Measurements from ENCODE around the gene NOC2L. TPM values are rescaled to one million over a fixed set of nuclear protein-coding genes. Genes with fewer than 3 reads are reported as not detected.
"Not testable (repeated sequence)": the region's sequence is repeated elsewhere in the genome, so short reads cannot be mapped to it uniquely, and the experiment has no call there.

The NOC2L gene
- total RNA-seq, 1 donor from 2014 or later = 50.6 TPM

DNA sequence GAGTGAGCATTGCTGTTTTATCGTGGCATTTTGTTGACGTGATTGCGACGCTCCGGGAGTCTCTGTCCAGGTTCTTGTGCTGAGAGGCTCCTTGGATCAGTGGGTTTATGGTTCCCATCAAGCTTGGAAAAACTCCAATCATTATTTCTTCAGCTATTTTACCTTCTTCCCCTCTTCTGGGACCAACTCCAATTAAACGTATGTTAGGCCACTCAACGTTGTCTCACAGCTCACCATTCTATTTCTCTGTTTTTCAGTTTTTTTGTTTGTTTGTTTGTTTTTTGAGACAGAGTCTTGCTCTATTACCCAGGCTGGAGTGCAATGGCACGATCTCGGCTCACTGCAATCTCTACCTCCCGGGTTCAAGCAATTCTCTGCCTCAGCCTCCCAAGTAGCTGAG is 32.8 kb upstream of the NOC2L start:
- TF ChIP-seq, protein P1, sequence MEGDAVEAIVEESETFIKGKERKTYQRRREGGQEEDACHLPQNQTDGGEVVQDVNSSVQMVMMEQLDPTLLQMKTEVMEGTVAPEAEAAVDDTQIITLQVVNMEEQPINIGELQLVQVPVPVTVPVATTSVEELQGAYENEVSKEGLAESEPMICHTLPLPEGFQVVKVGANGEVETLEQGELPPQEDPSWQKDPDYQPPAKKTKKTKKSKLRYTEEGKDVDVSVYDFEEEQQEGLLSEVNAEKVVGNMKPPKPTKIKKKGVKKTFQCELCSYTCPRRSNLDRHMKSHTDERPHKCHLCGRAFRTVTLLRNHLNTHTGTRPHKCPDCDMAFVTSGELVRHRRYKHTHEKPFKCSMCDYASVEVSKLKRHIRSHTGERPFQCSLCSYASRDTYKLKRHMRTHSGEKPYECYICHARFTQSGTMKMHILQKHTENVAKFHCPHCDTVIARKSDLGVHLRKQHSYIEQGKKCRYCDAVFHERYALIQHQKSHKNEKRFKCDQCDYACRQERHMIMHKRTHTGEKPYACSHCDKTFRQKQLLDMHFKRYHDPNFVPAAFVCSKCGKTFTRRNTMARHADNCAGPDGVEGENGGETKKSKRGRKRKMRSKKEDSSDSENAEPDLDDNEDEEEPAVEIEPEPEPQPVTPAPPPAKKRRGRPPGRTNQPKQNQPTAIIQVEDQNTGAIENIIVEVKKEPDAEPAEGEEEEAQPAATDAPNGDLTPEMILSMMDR (IDR thresholded peaks at IDR 0.05) = no peak

DNA sequence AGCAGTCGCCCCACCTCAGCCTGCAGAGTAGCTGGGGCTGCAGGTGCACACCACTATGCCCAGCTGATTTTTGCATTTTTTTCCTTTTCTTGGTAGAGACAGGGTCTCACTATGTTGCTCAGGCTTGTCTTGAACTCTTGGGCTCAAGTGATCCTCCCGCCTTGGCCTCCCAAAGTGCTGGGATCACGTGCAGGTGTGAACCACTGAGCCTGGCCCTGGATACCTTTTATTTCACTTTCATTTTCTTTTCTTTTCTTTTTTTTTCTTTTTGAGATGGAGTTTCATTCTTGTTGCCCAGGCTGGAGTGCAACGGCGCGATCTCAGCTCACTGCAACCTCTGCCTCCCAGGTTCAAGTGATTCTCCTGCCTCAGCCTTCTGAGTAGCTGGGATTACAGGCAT is 32.2 kb upstream of the NOC2L start:
- Mint-ChIP-seq H3K36me3 (ENCODE audit: low read depth) (peaks cover 15% of the 10 kb centered on the region), H3K9me3 (ENCODE audit: low read depth) (peaks cover 17% of the 10 kb centered on the region)
- H3K27me3 Mint-ChIP-seq (ENCODE audit: low read depth); DNase-seq (ENCODE audit: low spot score); H3K4me3 Mint-ChIP-seq (ENCODE audit: unreplicated experiment); H3K27ac Mint-ChIP-seq (ENCODE audit: unreplicated experiment); H3K4me1 Mint-ChIP-seq (ENCODE audit: low read depth): not testable (repeated sequence)

More for the DNA sequence above, 32.8 kb upstream of the NOC2L start:
- peaks cover 4% of the 10 kb centered on the region for H3K4me1 Mint-ChIP-seq (ENCODE audit: low read depth)
- peaks cover 17% of the 10 kb centered on the region for H3K9me3 Mint-ChIP-seq (ENCODE audit: low read depth)
- peaks cover 15% of the 10 kb centered on the region for H3K36me3 Mint-ChIP-seq (ENCODE audit: low read depth)
- no peak overlapping the region for H3K27ac Mint-ChIP-seq (ENCODE audit: unreplicated experiment)
- H3K27me3 Mint-ChIP-seq (ENCODE audit: low read depth) = no peaks in the 10 kb centered on the region
- no peak for DNase-seq (ENCODE audit: low spot score)
- no peak overlapping the region for H3K4me3 Mint-ChIP-seq (ENCODE audit: unreplicated experiment)

DNA sequence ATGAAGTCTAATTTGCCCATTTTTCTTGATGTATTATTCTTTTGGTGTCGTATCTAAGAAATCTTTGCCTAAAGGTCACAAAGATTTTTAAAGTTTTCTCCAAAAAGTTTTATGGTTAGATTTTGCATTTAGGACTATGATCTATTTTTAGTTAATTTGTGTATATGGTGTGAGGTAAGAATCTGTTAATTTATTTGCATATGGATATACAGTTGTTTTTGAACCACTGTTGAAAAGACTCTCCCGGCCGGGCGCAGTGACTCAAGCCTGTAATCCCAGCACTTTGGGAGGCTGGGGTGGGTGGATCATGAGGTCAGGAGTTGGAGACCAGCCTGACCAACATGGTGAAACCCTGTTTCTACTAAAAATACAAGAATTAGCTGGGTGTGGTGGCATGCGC is 29.0 kb upstream of the NOC2L start:
- Mint-ChIP-seq H3K9me3 (ENCODE audit: low read depth) (peaks cover 17% of the 10 kb centered on the region), H3K36me3 (ENCODE audit: low read depth) (peaks cover 15% of the 10 kb centered on the region)
- H3K27ac Mint-ChIP-seq (ENCODE audit: unreplicated experiment); H3K4me3 Mint-ChIP-seq (ENCODE audit: unreplicated experiment); H3K27me3 Mint-ChIP-seq (ENCODE audit: low read depth); DNase-seq (ENCODE audit: low spot score); H3K4me1 Mint-ChIP-seq (ENCODE audit: low read depth): not testable (repeated sequence)

DNA sequence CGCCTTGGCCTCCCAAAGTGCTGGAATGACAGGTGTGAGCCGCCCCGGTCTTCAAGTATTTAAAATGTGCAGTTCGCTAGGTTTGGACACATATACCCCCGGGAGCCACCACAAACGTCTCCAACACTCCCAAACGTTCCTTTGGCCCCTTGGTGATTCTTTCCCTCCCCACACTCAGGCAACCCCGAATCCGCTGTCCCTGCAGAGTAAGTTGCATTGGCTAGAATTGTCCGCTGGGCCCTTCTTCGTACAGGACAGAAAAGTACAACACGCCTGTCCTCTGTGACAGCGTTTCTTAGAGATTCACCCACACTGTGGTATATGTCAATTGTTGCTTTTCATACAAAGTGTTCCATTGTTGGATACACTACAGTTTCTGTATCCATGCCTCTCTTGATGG is 26.1 kb upstream of the NOC2L start:
- Mint-ChIP-seq H3K27ac (ENCODE audit: unreplicated experiment) (no peak overlapping the region), H3K4me1 (ENCODE audit: low read depth) (no peaks in the 10 kb centered on the region), H3K9me3 (ENCODE audit: low read depth) (peaks cover 6% of the 10 kb centered on the region), H3K4me3 (ENCODE audit: unreplicated experiment) (no peak overlapping the region), H3K36me3 (ENCODE audit: low read depth) (peaks cover 5% of the 10 kb centered on the region), H3K27me3 (ENCODE audit: low read depth) (peaks cover 5% of the 10 kb centered on the region)
- DNase-seq (ENCODE audit: low spot score) = no peak
- TF ChIP-seq, protein P1 (IDR thresholded peaks at IDR 0.05) = no peak

DNA sequence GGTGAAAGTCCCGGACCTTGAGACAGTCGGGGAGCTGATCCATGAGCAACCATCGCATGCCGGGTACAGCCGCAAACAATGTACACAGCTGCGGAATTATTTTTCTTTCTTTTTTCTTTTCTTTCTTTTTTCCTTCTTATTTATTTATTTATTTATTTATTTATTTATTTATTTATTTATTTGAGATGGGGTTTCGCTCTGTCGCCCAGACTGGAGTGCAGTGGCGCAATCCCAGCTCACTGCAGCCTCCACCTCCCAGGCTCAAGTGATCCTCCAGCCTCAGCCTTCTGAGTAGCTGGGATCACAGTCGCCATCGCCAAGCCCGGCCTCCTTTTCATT is 25.4 kb upstream of the NOC2L start:
- Mint-ChIP-seq H3K9me3 (ENCODE audit: low read depth) (peaks cover 6% of the 10 kb centered on the region), H3K4me1 (ENCODE audit: low read depth) (no peaks in the 10 kb centered on the region), H3K27ac (ENCODE audit: unreplicated experiment) (no peak overlapping the region), H3K27me3 (ENCODE audit: low read depth) (peaks cover 5% of the 10 kb centered on the region), H3K36me3 (ENCODE audit: low read depth) (peaks cover 5% of the 10 kb centered on the region), H3K4me3 (ENCODE audit: unreplicated experiment) (no peak overlapping the region)
- DNase-seq (ENCODE audit: low spot score) = no peak
- TF ChIP-seq, protein P1 (IDR thresholded peaks at IDR 0.05) = no peak

DNA sequence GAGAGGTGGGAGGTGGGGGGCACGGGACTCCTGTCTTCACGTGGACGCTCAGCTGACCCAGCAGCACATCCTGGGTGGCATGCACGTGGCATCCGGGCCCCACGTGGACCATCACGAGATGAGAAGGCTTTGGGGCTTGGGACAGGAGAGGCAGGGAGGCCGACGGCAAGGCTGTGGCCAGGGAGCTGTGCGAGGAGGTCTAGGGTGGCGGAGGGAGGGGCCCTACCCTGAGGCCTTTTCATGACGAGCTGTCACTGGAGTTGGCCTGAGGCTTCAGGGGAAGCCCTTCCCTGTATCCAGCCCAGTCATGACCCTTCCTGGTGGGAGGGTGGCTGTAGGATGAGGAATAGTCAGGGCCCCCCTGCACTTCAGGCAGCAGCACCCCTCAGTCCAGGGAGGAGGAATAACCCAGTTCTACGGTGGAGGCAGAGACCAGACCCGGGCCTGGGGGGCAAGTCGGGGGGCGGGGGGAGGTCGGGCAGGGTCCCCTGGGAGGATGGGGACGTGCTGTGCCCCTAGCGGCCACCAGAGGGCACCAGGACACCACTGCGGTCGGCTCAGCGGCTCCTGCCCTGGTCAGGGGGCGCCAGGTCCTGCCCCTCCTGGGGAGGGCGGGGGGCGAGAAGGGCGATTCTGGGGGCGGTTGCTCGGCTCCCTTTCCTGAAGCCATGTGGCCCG is 24.9 kb upstream of the NOC2L start:
- no peak overlapping the region for H3K27ac Mint-ChIP-seq (ENCODE audit: unreplicated experiment)
- H3K4me3 Mint-ChIP-seq (ENCODE audit: unreplicated experiment) = no peak overlapping the region
- H3K27me3 Mint-ChIP-seq (ENCODE audit: low read depth) = peaks cover 5% of the 10 kb centered on the region
- H3K4me1 Mint-ChIP-seq (ENCODE audit: low read depth) = no peaks in the 10 kb centered on the region
- peaks cover 5% of the 10 kb centered on the region for H3K36me3 Mint-ChIP-seq (ENCODE audit: low read depth)
- H3K9me3 Mint-ChIP-seq (ENCODE audit: low read depth) = peaks cover 6% of the 10 kb centered on the region
- no peak for DNase-seq (ENCODE audit: low spot score)
- TF ChIP-seq, protein P1 (IDR thresholded peaks at IDR 0.05) = peak; percentile 97

Measured in chondrocyte (in vitro differentiated cells).